Limb (tissue), 2 donors: Measurements from ENCODE around the gene GAK.
"Not testable (repeated sequence)": the region's sequence is repeated elsewhere in the genome, so short reads cannot be mapped to it uniquely, and the experiment has no call there.

ENCODE experiments used
- DNase-seq, 2 donors: peaks; one replicate each; pipeline ENCODE4 v3.0.0-alpha.2; 2016; ENCODE audit errors: extremely low spot score in 2 of 2

The GAK gene

GRCh38 chr4:819401-820229, 112.5 kb downstream of the GAK start:
- no peak for DNase-seq

DNA sequence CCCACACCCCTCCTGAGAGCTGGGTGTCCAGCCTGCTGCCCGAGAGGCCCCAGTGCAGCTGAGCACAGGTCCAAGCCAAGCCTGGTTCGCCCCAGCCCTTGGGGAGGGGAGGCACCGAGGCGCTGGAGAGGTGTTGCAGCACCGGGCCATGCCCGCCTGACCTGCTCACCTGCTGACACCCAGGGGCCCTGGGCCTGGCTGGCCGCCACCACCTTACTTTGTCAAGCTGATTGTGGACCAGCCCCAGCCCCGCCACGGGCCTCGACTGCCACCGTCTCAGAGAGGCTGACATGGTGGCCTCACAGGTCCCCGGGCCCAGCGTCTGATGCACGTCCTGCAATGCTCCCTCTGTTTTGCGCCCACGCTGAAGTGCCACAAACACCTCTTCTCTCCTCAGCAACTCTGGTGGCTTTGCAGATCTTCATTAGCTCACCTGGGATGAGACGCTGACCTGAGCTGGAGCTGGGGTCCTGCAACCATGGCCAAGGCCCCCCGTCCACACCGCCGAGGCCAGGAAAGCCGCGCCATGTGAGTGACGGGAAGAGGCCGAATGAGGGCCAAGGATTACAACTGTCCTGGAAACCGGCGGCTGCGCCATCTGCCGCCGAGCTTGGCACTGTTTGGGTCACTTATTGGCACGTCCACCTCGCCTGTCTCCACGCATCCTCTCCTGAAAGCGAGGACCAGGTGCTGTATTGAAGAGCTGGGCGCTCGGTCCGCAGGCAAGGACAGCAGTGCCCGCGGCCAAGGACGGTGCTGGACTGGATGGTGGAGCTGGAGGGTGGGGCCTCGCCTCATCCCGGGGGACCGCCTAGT, 113.8 kb downstream of the GAK start:
- no peak for DNase-seq

DNA sequence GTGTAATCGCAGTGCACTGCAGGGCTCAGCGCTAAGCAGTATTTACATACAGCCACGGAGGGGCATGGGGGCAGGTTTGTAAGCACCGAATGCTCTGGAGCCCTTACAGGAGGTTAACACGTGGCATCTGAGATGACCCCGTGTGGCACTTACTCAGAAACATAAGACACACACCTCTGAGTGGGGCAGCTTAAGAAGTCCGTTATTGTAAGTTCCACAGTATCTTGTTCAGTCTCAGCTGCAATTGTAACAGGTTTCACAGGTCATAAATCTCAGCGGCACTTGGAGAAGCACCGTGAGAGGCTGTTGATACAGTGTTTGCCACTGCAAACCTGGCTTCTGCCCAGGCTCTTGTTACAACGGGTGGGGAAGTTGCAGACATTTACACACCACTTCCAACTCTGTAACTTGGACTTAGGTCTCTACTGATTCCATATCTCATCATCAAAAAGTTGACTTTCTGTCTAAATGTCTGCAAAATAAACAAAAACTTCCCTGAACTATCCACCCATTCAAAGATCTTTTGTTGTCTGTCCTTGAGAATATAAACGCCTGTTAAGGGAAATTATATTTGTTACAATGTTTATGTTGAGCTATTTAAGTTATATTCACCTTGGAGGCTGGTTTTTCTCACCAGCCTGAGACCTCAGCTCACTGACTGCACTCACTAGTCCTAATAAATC, 116.5 kb downstream of the GAK start:
- no peak for DNase-seq

- DNase-seq = no peak
Measured at GRCh38 chr4:814312-814850, 117.7 kb downstream of the GAK start.

GRCh38 chr4:813900-814299, 118.2 kb downstream of the GAK start:
- no peak for DNase-seq

- DNase-seq = no peak
Measured at GRCh38 chr4:808860-809570, 123.1 kb downstream of the GAK start.

DNA sequence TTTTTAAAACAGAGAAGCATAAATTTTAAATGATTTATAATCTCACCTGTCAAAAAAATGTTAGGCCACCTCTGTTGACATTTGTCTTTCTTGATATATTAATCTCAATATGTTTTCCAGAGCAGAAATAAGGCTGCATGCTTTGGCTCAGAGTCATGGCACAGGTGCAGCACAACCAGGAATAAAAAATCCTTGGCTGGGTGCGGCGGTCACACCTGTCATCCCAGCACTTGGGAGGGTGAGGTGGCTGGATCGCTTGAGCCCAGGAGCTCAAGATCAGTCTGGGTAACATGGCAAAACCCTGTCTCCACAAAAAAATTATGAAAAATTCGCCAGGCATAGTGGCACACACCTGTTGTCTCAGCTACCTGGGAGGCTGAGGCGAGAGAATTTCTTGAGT, 124.3 kb downstream of the GAK start:
- no peak for DNase-seq

DNA sequence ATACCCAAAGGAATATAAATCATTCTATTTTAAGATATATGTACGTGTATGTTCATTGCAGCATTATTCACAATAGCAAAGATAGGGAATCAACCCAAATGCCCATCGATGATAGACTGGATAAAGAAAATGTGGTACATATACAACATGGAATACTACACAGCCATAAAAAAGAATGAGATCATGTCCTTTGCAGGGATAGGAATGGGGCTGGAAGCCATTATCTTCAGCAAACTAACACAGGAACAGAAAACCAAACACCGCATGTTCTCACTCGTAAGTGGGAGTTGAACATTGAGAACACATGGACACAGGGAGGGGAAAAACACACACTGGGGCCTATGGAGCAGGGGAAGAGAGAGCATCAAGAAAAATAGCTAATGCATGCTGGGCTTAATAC, 125.1 kb downstream of the GAK start:
- DNase-seq = not testable (repeated sequence)

DNA sequence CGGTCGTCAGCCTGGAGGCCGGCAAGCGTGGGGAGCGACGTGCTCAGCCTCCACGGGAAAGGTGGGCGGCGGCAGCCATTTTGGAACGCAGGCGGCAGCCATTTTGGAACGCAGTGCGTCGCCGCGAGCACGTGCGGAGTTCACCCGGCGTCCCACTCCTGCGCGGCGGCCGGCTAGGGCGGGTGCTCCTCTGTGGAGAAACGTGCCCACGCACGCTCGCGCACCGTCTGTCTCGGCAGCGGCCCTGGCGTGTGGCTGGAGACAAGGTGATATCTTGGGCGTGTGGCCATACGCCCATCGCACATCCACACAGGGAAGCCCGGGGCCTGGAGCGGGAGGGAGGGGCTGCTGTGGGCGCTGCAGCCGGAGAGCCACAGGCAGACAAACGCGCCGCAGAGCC, 127.3 kb downstream of the GAK start:
- no peak for DNase-seq

- DNase-seq = no peak
Measured at GRCh38 chr4:803884-804283, 128.2 kb downstream of the GAK start.

DNA sequence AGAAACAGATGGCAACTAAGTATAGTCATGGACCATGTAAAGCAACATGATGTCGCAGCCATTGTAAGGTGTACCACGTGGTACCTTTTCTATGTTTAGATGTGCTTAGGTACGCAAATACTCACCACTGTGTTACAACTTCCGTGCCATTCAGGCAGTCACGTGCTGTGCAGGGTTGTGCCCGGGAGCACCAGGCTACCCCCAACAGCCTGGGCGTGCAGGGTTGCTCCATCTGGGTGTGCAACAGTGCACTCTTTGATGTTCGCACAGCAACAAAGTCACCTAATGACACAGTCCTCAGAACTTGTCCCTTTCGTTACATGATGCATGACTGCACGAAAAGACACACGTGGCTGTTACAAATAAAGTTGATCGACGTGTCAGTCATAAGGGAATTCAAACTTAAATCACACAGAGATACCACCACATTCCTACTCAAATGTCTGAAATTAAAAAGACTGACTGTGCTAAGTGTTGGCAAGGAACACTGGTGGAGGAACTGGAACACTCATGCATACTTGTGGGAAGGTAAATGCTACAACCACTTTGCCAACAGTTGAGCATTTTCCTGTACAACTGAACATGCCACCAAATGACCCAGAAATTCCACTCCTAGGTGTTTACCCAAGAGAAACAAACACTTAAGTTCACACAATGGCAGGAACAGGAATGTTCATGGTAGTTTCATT, 130.5 kb downstream of the GAK start:
- DNase-seq = no peak
